NCI-H1930 (cell line): ENCODE results near the gene ULBP3.
"Not testable (repeated sequence)": the region's sequence is repeated elsewhere in the genome, so short reads cannot be mapped to it uniquely, and the experiment has no call there.

Source experiments
- DNase-seq, 2 experiments: peaks; one replicate each; lab custom pipeline; 2025; lab: John Stamatoyannopoulos, UW

Gene ULBP3

GRCh38 chr6:150015281-150016001, 53.5 kb downstream of the ULBP3 start:
- not testable (repeated sequence) for DNase-seq

GRCh38 chr6:150014623-150015280, 54.2 kb downstream of the ULBP3 start:
- not testable (repeated sequence) for DNase-seq

- DNase-seq: not testable (repeated sequence)
Measured at GRCh38 chr6:150013785-150014622, 54.9 kb downstream of the ULBP3 start.

GRCh38 chr6:150012846-150013784, 55.8 kb downstream of the ULBP3 start:
- DNase-seq: not testable (repeated sequence)
